ENCODE measurements around the gene C5AR2.

DNA sequence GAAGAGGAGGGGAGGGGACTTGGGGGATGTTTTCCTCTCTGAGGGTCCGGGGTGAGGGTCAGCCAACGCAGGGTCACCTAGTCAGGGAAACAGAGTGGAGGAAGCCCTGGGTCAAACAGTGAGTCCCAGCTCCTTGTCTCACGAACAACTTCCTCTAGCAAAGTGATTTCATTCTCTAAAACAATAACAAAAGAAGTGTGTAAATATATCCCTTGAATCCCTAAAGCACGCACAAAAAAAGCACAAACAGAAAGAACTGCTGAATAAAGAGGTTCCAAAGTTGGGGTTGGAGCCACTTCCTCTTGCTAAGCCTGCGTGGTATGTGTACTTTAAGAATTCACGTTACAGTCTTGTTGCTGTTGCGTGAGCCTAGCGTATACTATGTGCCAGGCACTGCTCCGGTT lies 1.5 kb upstream of the C5AR2 start:
- TF ChIP-seq, protein P1, sequence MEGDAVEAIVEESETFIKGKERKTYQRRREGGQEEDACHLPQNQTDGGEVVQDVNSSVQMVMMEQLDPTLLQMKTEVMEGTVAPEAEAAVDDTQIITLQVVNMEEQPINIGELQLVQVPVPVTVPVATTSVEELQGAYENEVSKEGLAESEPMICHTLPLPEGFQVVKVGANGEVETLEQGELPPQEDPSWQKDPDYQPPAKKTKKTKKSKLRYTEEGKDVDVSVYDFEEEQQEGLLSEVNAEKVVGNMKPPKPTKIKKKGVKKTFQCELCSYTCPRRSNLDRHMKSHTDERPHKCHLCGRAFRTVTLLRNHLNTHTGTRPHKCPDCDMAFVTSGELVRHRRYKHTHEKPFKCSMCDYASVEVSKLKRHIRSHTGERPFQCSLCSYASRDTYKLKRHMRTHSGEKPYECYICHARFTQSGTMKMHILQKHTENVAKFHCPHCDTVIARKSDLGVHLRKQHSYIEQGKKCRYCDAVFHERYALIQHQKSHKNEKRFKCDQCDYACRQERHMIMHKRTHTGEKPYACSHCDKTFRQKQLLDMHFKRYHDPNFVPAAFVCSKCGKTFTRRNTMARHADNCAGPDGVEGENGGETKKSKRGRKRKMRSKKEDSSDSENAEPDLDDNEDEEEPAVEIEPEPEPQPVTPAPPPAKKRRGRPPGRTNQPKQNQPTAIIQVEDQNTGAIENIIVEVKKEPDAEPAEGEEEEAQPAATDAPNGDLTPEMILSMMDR (IDR thresholded peaks at IDR 0.05) = no peak
- TF ChIP-seq POLR2A (IDR thresholded peaks at IDR 0.05) = peak in 1 of 2 donors; percentile 18
